Lung microvascular endothelial cell (primary cell): ENCODE data around the gene CYP26B1. TPM values are rescaled to one million over a fixed set of nuclear protein-coding genes. Genes with fewer than 3 reads are reported as not detected.
"Not testable (repeated sequence)": the region's sequence is repeated elsewhere in the genome, so short reads cannot be mapped to it uniquely, and the experiment has no call there.

Source experiments
- DNase-seq, 2 donors: peaks; one replicate each; pipeline versions ENCODE4 v3.0.0 to v3.0.0-alpha.2; 2010; ENCODE audit warnings: low read depth in 2 of 2
- total RNA-seq: library from RNA; depleted of rRNA; stranded (reverse); fragments of >200 nt; gene quantifications from 2 replicates; pipeline ENCODE4 v1.2.1, GENCODE V29; 2014

The CYP26B1 gene
- total RNA-seq, 1 donor from 2014 or later: 0.79 TPM

- no peak for DNase-seq
Observed at GRCh38 chr2:72111061-72111460, 36.6 kb downstream of the CYP26B1 start.

GRCh38 chr2:72109904-72110303 lies 37.8 kb downstream of the CYP26B1 start:
- DNase-seq: no peak

- DNase-seq: no peak
Observed at GRCh38 chr2:72109291-72109690, 38.4 kb downstream of the CYP26B1 start.

GRCh38 chr2:72108121-72108520 lies 39.5 kb downstream of the CYP26B1 start:
- DNase-seq: no peak

DNA sequence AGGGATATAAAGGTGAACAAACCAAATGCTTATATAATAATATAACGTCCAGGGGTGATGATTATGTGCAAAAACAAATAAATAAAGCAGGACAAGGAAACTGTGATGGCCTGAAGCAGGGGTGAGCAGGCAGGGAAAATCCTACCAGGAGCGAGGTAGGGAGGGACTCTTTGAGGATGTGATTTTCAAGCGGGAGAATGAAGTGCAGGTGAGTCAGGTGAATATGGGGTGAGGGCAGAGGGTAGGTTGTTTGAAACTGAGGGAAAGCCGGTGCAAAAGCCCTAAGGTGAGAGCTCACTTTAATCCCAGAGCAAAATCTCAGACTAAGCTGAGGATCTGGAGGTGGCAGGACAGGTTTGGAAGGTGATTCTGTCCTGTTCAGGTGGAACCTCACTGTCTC lies 40.7 kb downstream of the CYP26B1 start:
- DNase-seq: no peak

DNA sequence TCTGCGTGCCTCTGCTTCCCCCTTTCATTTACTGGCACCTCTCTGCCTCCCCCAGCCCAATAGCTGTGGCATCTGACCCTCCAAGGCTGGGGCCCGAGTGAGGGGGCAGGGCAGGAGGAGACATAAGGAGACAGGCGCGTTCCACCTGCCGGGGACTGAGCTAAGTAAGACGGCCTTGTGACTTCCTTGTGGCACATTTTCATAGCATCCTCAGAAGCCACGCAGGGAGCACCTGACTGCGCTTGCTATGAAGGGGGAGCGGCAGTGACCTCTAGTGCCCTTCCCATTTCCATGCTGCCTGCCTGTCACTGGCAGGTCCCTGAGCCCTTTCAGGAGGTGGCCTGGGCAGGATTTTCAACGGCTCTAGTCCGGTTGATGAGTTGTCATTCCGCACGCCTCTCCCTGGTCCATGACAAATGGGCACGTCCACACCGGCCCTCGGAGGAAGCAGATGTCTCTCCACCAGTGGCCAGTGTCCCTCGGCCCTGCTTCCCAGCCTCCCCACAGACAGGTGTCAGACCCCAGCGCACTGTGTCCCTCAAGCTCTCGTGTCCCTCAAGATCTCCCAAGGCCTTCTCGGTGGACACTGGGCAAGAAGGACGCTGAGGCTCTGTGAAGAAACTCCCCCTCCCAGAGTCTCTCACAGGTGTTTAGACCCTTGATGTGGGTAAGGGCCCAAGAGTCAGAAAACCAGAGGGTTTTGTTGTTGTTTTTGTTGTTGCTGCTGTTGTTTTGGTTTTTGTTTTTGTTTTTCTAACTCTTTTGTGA lies 42.7 kb downstream of the CYP26B1 start:
- no peak for DNase-seq

DNA sequence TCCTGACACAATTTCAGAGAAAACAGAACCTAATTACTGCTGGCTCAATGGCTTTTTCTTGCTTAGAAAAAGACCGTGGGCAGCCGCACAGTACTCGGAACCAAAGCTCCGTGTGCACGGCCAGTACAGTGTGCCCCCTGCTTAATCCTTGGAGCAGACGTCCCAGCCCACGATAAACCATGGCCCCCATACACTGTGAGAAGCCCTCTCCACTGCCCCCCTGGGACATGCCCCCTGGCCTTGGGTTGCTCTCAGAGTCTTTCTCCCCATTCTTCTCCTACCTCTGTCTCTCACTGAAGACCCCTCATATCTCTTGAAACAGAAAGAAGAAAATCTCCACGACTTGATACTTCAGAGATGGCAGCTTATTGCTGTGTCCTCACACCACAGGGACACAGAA lies 44.0 kb downstream of the CYP26B1 start:
- DNase-seq: no peak

DNA sequence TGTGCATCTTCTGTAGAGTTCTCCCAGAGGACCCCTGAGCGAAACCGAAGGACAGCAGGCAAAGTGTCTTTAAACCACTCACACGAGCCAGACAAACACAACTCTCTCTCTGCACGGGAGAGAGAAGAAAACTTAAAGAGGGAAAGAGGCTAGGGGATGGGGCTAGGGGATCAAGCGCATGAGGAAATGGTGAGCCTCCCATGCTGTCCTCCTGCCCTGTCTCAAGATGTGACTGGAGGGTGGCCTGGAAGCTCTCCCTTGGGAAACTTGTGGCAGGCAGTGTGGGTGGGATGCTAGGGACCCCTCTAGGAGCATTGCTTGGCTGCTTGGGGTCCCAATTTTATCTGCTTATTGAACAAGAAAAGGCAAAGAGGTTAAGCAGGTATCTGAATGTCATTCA lies 44.5 kb downstream of the CYP26B1 start:
- no peak for DNase-seq

DNA sequence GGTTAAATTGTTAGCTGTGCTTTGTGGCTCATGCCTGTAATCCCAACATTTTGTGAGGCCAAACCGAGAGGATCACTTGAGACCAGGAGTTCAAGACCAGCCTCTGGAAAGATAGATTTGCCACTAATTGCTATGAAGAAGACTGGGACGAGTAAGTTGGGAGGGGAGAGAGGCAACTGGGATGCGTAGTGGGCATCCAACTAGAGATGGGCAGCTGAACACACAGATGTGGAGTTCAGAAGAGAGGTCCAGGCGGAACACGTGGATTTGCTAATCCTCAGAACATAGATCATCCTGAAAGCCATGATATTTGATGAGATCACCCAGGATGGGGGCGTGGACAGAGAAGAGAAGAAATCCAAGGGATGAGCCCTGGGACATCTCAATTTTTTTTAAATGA lies 48.7 kb downstream of the CYP26B1 start:
- DNase-seq: no peak

DNA sequence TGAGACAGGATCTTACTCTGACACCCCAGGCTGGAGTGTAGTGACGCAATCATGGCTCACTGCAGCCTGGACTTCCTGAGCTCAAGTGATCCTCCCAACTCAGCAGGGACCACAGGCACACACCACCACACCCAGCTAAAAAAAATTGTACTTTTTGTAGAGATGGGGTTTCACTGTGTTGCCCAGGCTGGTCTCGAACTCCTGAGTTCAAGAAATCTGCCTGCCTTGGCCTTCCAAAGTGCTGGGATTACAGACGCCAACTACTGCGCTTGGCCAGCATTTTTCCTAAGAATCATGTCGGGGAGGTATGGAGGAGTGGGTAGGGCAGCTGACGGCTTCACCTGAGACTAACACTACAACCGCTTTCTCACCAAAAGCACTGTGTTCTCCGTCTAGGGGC lies 50.4 kb downstream of the CYP26B1 start:
- DNase-seq: no peak

DNA sequence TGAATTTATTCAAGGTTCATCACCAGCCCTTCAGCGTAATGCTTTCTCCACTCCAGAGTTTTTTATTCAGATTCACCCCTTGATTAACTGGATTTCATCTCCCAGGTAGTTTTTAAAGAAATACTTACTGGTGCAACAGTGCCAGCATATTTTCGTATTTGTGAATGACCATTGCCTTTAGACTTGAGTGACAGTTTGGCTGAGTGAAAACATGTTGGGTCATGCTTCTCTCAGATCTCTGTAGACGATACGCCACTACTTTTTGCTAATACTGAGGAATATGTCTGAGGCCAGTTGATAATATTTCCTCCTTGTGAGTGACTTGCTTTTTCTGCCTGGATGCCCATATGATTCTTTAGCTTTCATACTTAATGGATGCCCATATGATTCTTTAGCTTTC lies 51.5 kb downstream of the CYP26B1 start:
- no peak for DNase-seq

GRCh38 chr2:72095364-72095763 lies 52.3 kb downstream of the CYP26B1 start:
- DNase-seq: no peak

DNA sequence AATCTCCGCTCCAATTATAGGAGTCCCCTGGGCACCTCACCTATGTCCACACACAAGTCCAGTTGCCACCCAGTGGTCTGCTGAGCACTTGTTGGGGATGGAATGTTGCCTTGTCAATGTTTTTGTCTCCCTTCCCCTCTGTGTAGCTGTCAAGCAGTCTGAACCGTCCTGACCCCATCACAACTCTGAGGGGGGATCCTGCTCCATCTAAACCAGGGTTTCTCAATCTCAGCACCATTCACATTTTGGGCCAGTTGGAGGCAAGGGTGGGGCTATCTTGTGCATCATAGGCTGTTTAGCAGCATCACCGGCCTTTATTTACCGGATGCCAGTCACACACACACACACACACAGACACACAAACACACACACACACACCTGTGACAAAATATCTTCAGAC lies 53.0 kb downstream of the CYP26B1 start:
- DNase-seq: no peak

GRCh38 chr2:72092111-72092510 lies 55.6 kb downstream of the CYP26B1 start:
- DNase-seq: no peak

GRCh38 chr2:72090781-72091482 lies 56.7 kb downstream of the CYP26B1 start:
- DNase-seq: no peak

- DNase-seq: no peak
Observed at GRCh38 chr2:72090271-72090720, 57.4 kb downstream of the CYP26B1 start.

GRCh38 chr2:72089537-72089936 lies 58.1 kb downstream of the CYP26B1 start:
- no peak for DNase-seq

GRCh38 chr2:72089028-72089427 lies 58.6 kb downstream of the CYP26B1 start:
- DNase-seq: no peak

DNA sequence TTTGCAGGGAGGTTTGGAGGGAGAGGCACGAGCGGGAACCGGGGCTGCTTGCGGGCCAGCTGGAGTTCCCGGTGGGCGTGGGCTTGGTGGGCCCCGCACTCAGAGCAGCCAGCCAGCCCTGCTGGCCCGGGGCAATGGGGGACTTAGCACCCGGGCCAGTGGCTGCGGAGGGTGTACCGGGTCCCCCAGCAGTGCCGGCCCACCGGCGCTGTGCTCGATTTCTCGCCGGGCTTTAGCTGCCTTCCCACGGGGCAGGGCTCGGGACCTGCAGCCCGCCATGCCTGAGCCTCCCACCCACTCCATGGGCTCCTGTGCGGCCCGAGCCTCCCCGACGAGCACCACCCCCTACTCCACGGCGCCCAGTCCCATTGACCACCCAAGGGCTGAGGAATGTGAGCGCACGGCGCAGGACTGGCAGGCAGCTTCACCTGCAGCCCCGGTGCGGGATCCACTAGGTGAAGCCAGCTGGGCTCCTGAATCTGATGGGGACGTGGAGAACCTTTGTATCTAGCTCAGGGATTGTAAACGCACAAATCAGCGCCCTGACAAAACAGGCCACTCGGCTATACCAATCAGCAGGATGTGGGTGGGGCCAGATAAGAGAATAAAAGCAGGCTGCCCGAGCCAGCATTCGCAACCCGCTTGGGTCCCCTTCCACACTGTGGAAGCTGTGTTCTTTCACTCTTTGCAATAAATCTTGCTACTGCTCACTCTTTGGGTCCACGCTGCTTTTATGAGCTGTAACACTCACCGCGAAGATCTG lies 60.6 kb downstream of the CYP26B1 start:
- DNase-seq: not testable (repeated sequence)

DNA sequence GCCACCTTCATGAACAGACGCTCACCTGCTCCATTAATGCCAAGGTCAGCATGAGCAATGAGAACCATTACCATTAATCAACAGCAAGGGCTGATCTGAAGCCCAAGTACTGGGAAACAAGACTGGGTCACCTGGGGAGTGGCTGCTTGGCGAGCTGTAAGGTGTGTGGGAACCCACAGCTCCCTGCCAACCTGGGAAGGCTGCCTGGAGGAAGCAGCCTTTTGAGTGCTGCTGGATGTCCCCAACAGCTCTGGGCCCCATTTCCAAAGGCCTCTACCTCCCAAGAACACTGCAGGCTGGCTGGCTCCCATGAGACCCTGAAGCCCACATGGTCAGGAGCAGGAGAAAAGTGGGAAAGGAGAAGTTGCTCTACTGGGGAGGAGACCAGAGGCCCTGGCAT lies 62.1 kb downstream of the CYP26B1 start:
- DNase-seq: no peak

DNA sequence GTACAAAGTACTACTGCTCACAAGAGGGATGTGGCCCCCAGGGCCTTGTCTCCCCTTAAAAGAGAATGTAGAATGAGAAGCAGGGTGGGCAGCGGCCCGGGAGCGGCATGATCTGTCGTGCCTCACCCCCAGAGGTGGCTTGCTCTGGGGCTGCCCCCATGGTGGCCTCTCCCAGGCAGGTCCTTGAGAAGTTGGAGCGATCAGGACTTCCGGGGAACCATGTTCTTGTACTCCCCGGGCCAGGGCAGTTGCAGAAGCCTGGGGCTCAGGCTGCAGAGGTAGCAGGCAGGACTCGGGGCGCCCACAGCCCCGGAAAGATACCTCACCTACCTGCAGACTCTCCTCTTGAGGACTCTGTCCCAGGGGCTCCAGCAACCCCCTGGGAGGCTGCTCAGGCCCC lies 62.6 kb downstream of the CYP26B1 start:
- DNase-seq: no peak

DNA sequence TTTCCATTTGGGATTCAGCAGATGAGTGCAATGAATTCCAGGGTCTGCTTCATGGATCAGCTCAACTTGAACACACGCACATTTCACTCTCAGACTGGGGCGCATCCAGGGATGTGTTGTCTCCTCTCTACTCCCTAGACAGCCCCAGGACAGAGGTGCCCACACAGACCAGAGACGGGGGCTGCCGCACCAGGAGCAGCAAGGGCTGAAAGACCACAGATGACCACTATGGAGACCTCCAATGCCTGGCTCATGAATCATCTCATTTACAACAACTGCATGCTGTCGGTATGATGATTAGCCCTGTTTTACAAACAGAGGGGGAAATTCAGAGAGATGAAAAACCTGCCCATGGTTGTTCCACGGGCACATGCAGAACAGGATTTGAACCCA lies 63.1 kb downstream of the CYP26B1 start:
- DNase-seq: no peak
